HFFc6 (cell line): ENCODE results near the gene BIN2. TPM values are rescaled to one million over a fixed set of nuclear protein-coding genes. Genes with fewer than 3 reads are reported as not detected.

ENCODE experiments used
- DNase-seq: peaks from one replicate; pipeline ENCODE4 v3.0.0-alpha.2; 2018
- H3K27ac Mint-ChIP-seq: 2 replicates; pipeline ENCODE4 v1.8.0; 2020; ENCODE audit warnings: mild to moderate bottlenecking, mixed read lengths
- H3K27me3 Mint-ChIP-seq: 2 replicates; pipeline ENCODE4 v1.8.0; 2021; ENCODE audit warnings: mild to moderate bottlenecking, moderate library complexity, mixed read lengths; ENCODE audit not compliant: insufficient read depth
- H3K36me3 Mint-ChIP-seq: 2 replicates; pipeline ENCODE4 v1.8.0; 2021; ENCODE audit warnings: low read depth, mixed read lengths
- H3K4me1 Mint-ChIP-seq: 2 replicates; pipeline ENCODE4 v1.8.0; 2020; ENCODE audit warnings: low read depth, mixed read lengths
- H3K4me3 Mint-ChIP-seq: 2 replicates; pipeline ENCODE4 v1.8.0; 2020; ENCODE audit warnings: mild to moderate bottlenecking, moderate library complexity, mixed read lengths
- H3K9me3 Mint-ChIP-seq: 2 replicates; pipeline ENCODE4 v1.8.0; 2020; ENCODE audit warnings: mild to moderate bottlenecking, mixed read lengths
- CTCF ChIP-seq: fragments of 200-600 bp; sonication (generic); IDR thresholded peaks from 2 replicates; pipeline ENCODE4 v1.5.0; 2021; ENCODE audit warnings: antibody characterized with exemption, mild to moderate bottlenecking
- total RNA-seq, 6 experiments: library from RNA; stranded (reverse); fragmentation: NEBNext Ultra II Directional; extraction: Animal tissue kit (Norgen Biotek cat#: 25700); gene quantifications; 2 replicates in 1 of 6; 3 replicates in 5 of 6; pipeline ENCODE4 v1.2.3, GENCODE V29; 2021

Gene BIN2
- total RNA-seq, 6 experiments from 2014 or later = not detected

- peak overlapping the region; percentile 23; the same call in 1 of the 2 replicates for H3K4me3 Mint-ChIP-seq
- DNase-seq = no peak
- H3K4me1 Mint-ChIP-seq = peaks cover 55% of the 10 kb centered on the region
- peak overlapping the region; percentile 74 for H3K27ac Mint-ChIP-seq
- no peak for TF ChIP-seq CTCF
- H3K9me3 Mint-ChIP-seq = no peaks in the 10 kb centered on the region
- peaks cover 46% of the 10 kb centered on the region for H3K36me3 Mint-ChIP-seq
- H3K27me3 Mint-ChIP-seq = no peaks in the 10 kb centered on the region; the same call in 1 of the 2 replicates
Observed at GRCh38 chr12:51245476-51246253, 78.3 kb downstream of the BIN2 start.

GRCh38 chr12:51244269-51244668 lies 79.7 kb downstream of the BIN2 start:
- H3K4me3 Mint-ChIP-seq = no peak overlapping the region
- peak overlapping the region; percentile 59 for H3K27ac Mint-ChIP-seq
- no peaks in the 10 kb centered on the region; the same call in none of the 2 replicates for H3K27me3 Mint-ChIP-seq
- H3K4me1 Mint-ChIP-seq = peaks cover 66% of the 10 kb centered on the region
- peak; percentile 13 for DNase-seq
- TF ChIP-seq CTCF = no peak
- peaks cover 52% of the 10 kb centered on the region for H3K36me3 Mint-ChIP-seq
- no peaks in the 10 kb centered on the region for H3K9me3 Mint-ChIP-seq

- Mint-ChIP-seq H3K4me1 (peaks cover 72% of the 10 kb centered on the region), H3K9me3 (no peaks in the 10 kb centered on the region), H3K27ac (peak overlapping the region; percentile 4; the same call in 1 of the 2 replicates), H3K27me3 (no peaks in the 10 kb centered on the region; the same call in none of the 2 replicates), H3K36me3 (peaks cover 52% of the 10 kb centered on the region), H3K4me3 (no peak overlapping the region)
- TF ChIP-seq CTCF = no peak
- DNase-seq = no peak
Observed at GRCh38 chr12:51242876-51243275, 81.1 kb downstream of the BIN2 start.

GRCh38 chr12:51242120-51242519 lies 81.9 kb downstream of the BIN2 start:
- Mint-ChIP-seq H3K27me3 (no peaks in the 10 kb centered on the region; the same call in none of the 2 replicates), H3K4me3 (no peak overlapping the region), H3K9me3 (no peaks in the 10 kb centered on the region), H3K4me1 (peaks cover 66% of the 10 kb centered on the region), H3K36me3 (peaks cover 52% of the 10 kb centered on the region), H3K27ac (0 out of 2 replicates have a peak overlapping the region, but pooled peaks have one; percentile 31)
- no peak for TF ChIP-seq CTCF
- DNase-seq = no peak

GRCh38 chr12:51240971-51241370 lies 83.0 kb downstream of the BIN2 start:
- Mint-ChIP-seq H3K27me3 (no peaks in the 10 kb centered on the region; the same call in none of the 2 replicates), H3K4me3 (peak overlapping the region; percentile 58), H3K4me1 (peaks cover 54% of the 10 kb centered on the region), H3K27ac (peak overlapping the region; percentile 85), H3K9me3 (no peaks in the 10 kb centered on the region), H3K36me3 (peaks cover 46% of the 10 kb centered on the region)
- TF ChIP-seq CTCF = no peak
- peak; percentile 28 for DNase-seq
